ENCODE measurements around the gene ZNF385B. TPM values are rescaled to one million over a fixed set of nuclear protein-coding genes. Genes with fewer than 3 reads are reported as not detected.

The ZNF385B gene
- total and polyA plus RNA-seq, 4 experiments from 2014 or later = not detected

DNA sequence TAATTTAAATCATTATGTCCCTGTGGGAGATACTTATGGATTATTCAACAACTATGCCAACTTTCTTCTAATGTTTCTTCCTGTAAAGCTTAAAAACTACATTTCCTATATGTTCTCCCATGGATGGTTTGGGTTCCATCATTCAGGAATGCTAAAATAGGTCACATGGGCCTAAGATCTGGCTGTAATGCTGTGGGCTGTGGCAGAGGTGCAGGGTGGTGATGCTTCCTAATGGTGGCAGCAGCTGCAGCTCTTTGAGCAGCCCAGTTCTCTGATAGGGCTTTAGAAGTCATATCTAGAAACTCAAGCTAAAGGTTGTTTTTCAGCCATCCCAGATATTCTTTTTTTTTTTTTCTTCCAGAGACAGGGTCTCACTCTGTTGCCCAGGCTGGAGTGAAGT is 266.1 kb downstream of the ZNF385B start:
- Mint-ChIP-seq H3K27ac (no peak overlapping the region), H3K4me3 (no peak overlapping the region), H3K27me3 (no peaks in the 10 kb centered on the region), H3K9me3 (peaks cover 0 to 1% (median 0%) of the 10 kb centered on the region in 8 donors), H3K4me1 (no peaks in the 10 kb centered on the region), H3K36me3 (no peaks in the 10 kb centered on the region)
- Histone ChIP-seq H3K27me3 (ENCODE audit: insufficient read depth, low read length) (no peaks in the 10 kb centered on the region), H3K4me1 (ENCODE audit: insufficient read depth, low read length) (no peaks in the 10 kb centered on the region), H3K9me3 (ENCODE audit: control insufficient read depth in 1 of 2, low read length in 2 of 2) (no peaks in the 10 kb centered on the region), H3K27ac (ENCODE audit: low read depth, low read length) (no peak overlapping the region), H3K4me3 (ENCODE audit: low read length in 2 of 2) (no peak overlapping the region), H3K36me3 (ENCODE audit: insufficient read depth, low read length) (no peaks in the 10 kb centered on the region)
- intact Hi-C loops (cut with micrococcal nuclease) = no loop called here
- POLR2A ChIA-PET (ENCODE audit: partially characterized antibody) = no interaction called here
- DNase-seq = no peak
- CTCF ChIA-PET (ENCODE audit: partially characterized antibody) = no interaction called here

GRCh38 chr2:179594268-179595112 is 266.9 kb downstream of the ZNF385B start:
- no peaks in the 10 kb centered on the region for H3K9me3 ChIP-seq (ENCODE audit: control insufficient read depth in 1 of 2, low read length in 2 of 2)
- H3K4me3 ChIP-seq (ENCODE audit: low read length in 2 of 2) = no peak overlapping the region
- no peak for DNase-seq
- H3K27me3 Mint-ChIP-seq = no peaks in the 10 kb centered on the region
- no peaks in the 10 kb centered on the region for H3K4me1 ChIP-seq (ENCODE audit: insufficient read depth, low read length)
- peaks cover 0 to 1% (median 0%) of the 10 kb centered on the region in 8 donors for H3K9me3 Mint-ChIP-seq
- ChIA-PET CTCF (ENCODE audit: partially characterized antibody) (no interaction called here), POLR2A (ENCODE audit: partially characterized antibody) (no interaction called here)
- H3K36me3 ChIP-seq (ENCODE audit: insufficient read depth, low read length) = no peaks in the 10 kb centered on the region
- no peak overlapping the region for H3K4me3 Mint-ChIP-seq
- intact Hi-C loops (cut with micrococcal nuclease) = no loop called here
- no peak overlapping the region for H3K27ac ChIP-seq (ENCODE audit: low read depth, low read length)
- H3K27me3 ChIP-seq (ENCODE audit: insufficient read depth, low read length) = no peaks in the 10 kb centered on the region
- H3K36me3 Mint-ChIP-seq = no peaks in the 10 kb centered on the region
- no peak overlapping the region for H3K27ac Mint-ChIP-seq
- H3K4me1 Mint-ChIP-seq = no peaks in the 10 kb centered on the region

- intact Hi-C loops (cut with micrococcal nuclease) = no loop called here
- Mint-ChIP-seq H3K27ac (no peak overlapping the region), H3K36me3 (no peaks in the 10 kb centered on the region), H3K4me1 (no peaks in the 10 kb centered on the region), H3K27me3 (no peaks in the 10 kb centered on the region), H3K9me3 (peaks cover 0 to 1% (median 0%) of the 10 kb centered on the region in 8 donors), H3K4me3 (no peak overlapping the region)
- Histone ChIP-seq H3K4me3 (ENCODE audit: low read length in 2 of 2) (no peak overlapping the region), H3K4me1 (ENCODE audit: insufficient read depth, low read length) (no peaks in the 10 kb centered on the region), H3K27me3 (ENCODE audit: insufficient read depth, low read length) (no peaks in the 10 kb centered on the region), H3K36me3 (ENCODE audit: insufficient read depth, low read length) (no peaks in the 10 kb centered on the region), H3K27ac (ENCODE audit: low read depth, low read length) (no peak overlapping the region), H3K9me3 (ENCODE audit: control insufficient read depth in 1 of 2, low read length in 2 of 2) (no peaks in the 10 kb centered on the region)
- ChIA-PET POLR2A (ENCODE audit: partially characterized antibody) (no interaction called here), CTCF (ENCODE audit: partially characterized antibody) (no interaction called here)
- DNase-seq = no peak
These were observed 268.1 kb downstream of the ZNF385B start for GRCh38 chr2:179593323-179593722.

- Histone ChIP-seq H3K4me3 (ENCODE audit: low read length in 2 of 2) (no peak overlapping the region), H3K36me3 (ENCODE audit: insufficient read depth, low read length) (no peaks in the 10 kb centered on the region), H3K9me3 (ENCODE audit: control insufficient read depth in 1 of 2, low read length in 2 of 2) (no peaks in the 10 kb centered on the region), H3K27ac (ENCODE audit: low read depth, low read length) (no peak overlapping the region), H3K27me3 (ENCODE audit: insufficient read depth, low read length) (no peaks in the 10 kb centered on the region), H3K4me1 (ENCODE audit: insufficient read depth, low read length) (no peaks in the 10 kb centered on the region)
- intact Hi-C loops (cut with micrococcal nuclease) = no loop called here
- H3K27ac Mint-ChIP-seq = no peak overlapping the region
- no peaks in the 10 kb centered on the region for H3K36me3 Mint-ChIP-seq
- ChIA-PET CTCF (ENCODE audit: partially characterized antibody) (no interaction called here), POLR2A (ENCODE audit: partially characterized antibody) (no interaction called here)
- no peaks in the 10 kb centered on the region for H3K4me1 Mint-ChIP-seq
- H3K4me3 Mint-ChIP-seq = no peak overlapping the region
- H3K27me3 Mint-ChIP-seq = no peaks in the 10 kb centered on the region
- DNase-seq = no peak
- peaks cover 0 to 1% (median 0%) of the 10 kb centered on the region in 8 donors for H3K9me3 Mint-ChIP-seq
These were observed 269.1 kb downstream of the ZNF385B start for GRCh38 chr2:179592167-179592936.

DNA sequence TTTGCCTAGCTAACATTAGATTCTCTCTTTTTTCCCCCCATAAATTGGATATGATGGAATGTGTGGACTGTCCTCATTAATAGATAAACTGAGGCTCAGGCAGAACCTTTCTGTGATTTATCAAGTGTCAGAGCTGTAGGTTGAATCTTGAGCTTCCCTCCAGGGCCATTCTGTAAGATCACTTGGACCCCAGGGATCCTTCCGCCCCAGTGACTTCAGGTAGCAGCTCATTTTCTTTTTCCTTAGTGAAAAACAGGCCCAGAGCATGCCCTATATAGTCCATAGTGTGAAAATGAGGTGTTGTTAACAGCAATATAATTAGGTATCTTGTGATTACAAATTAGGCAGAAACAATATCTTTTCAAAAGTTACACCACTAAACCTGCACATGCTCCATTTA is 269.7 kb downstream of the ZNF385B start:
- H3K4me1 ChIP-seq (ENCODE audit: insufficient read depth, low read length) = no peaks in the 10 kb centered on the region
- no peaks in the 10 kb centered on the region for H3K27me3 Mint-ChIP-seq
- POLR2A ChIA-PET (ENCODE audit: partially characterized antibody) = no interaction called here

DNA sequence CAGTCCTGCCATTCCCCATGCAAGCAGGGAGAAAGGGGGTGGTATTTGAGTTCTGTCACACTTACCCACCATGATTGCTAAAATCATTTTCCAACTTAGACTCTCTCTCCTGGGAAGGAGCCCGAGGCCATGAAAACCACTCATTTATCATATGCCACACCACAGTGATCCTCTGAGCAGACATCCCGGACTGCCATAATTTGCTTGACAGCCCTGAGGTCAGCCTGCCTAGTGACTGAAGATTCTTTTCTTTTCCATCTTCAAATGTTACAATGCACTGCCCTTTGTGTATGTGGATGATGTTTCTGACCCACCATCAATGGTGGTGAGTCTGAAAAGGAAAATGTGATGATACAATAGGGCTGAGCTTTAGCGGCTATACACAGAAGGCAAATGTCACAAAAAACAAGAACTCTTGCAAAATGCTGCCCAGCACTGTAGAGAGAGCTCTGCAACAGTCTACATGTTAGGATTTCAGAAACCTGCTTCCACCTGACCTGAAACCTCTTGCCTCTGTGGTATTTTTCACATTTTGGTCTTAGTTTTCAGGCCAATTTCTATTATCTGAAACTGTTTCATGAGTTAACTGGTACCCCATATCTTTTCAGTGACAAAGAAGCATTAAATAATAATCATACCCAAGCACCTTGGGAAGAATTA is 272.8 kb downstream of the ZNF385B start:
- Mint-ChIP-seq H3K27ac (no peak overlapping the region), H3K9me3 (peaks cover 0 to 1% (median 0%) of the 10 kb centered on the region in 8 donors), H3K4me3 (no peak overlapping the region), H3K4me1 (no peaks in the 10 kb centered on the region), H3K36me3 (no peaks in the 10 kb centered on the region), H3K27me3 (no peaks in the 10 kb centered on the region)
- Histone ChIP-seq H3K4me3 (ENCODE audit: low read length in 2 of 2) (no peak overlapping the region), H3K36me3 (ENCODE audit: insufficient read depth, low read length) (no peaks in the 10 kb centered on the region), H3K27ac (ENCODE audit: low read depth, low read length) (no peak overlapping the region), H3K4me1 (ENCODE audit: insufficient read depth, low read length) (no peaks in the 10 kb centered on the region), H3K9me3 (ENCODE audit: control insufficient read depth in 1 of 2, low read length in 2 of 2) (no peaks in the 10 kb centered on the region), H3K27me3 (ENCODE audit: insufficient read depth, low read length) (no peaks in the 10 kb centered on the region)
- CTCF ChIA-PET (ENCODE audit: partially characterized antibody) = no interaction called here
- DNase-seq = no peak
- POLR2A ChIA-PET (ENCODE audit: partially characterized antibody) = no interaction called here
- intact Hi-C loops (cut with micrococcal nuclease) = no loop called here

More for the DNA sequence above, 269.7 kb downstream of the ZNF385B start:
- intact Hi-C loops (cut with micrococcal nuclease) = no loop called here
- H3K9me3 Mint-ChIP-seq = peaks cover 0 to 1% (median 0%) of the 10 kb centered on the region in 8 donors
- no peak for DNase-seq
- H3K27me3 ChIP-seq (ENCODE audit: insufficient read depth, low read length) = no peaks in the 10 kb centered on the region
- no peaks in the 10 kb centered on the region for H3K4me1 Mint-ChIP-seq
- no peak overlapping the region for H3K27ac ChIP-seq (ENCODE audit: low read depth, low read length)
- CTCF ChIA-PET (ENCODE audit: partially characterized antibody) = no interaction called here
- no peak overlapping the region for H3K4me3 ChIP-seq (ENCODE audit: low read length in 2 of 2)
- no peaks in the 10 kb centered on the region for H3K9me3 ChIP-seq (ENCODE audit: control insufficient read depth in 1 of 2, low read length in 2 of 2)
- H3K36me3 ChIP-seq (ENCODE audit: insufficient read depth, low read length) = no peaks in the 10 kb centered on the region
- H3K27ac Mint-ChIP-seq = no peak overlapping the region
- no peaks in the 10 kb centered on the region for H3K36me3 Mint-ChIP-seq
- H3K4me3 Mint-ChIP-seq = no peak overlapping the region

- H3K4me3 ChIP-seq (ENCODE audit: low read length in 2 of 2) = no peak overlapping the region
- intact Hi-C loops (cut with micrococcal nuclease) = no loop called here
- no peak for DNase-seq
- H3K4me3 Mint-ChIP-seq = no peak overlapping the region
- POLR2A ChIA-PET (ENCODE audit: partially characterized antibody) = no interaction called here
- no peak overlapping the region for H3K27ac Mint-ChIP-seq
- H3K36me3 Mint-ChIP-seq = no peaks in the 10 kb centered on the region
- CTCF ChIA-PET (ENCODE audit: partially characterized antibody) = no interaction called here
- no peaks in the 10 kb centered on the region for H3K36me3 ChIP-seq (ENCODE audit: insufficient read depth, low read length)
- H3K4me1 Mint-ChIP-seq = no peaks in the 10 kb centered on the region
- peaks cover 0 to 3% (median 0%) of the 10 kb centered on the region in 8 donors for H3K9me3 Mint-ChIP-seq
- no peaks in the 10 kb centered on the region for H3K4me1 ChIP-seq (ENCODE audit: insufficient read depth, low read length)
- H3K27me3 ChIP-seq (ENCODE audit: insufficient read depth, low read length) = no peaks in the 10 kb centered on the region
- no peaks in the 10 kb centered on the region for H3K27me3 Mint-ChIP-seq
- H3K9me3 ChIP-seq (ENCODE audit: control insufficient read depth in 1 of 2, low read length in 2 of 2) = no peaks in the 10 kb centered on the region
- no peak overlapping the region for H3K27ac ChIP-seq (ENCODE audit: low read depth, low read length)
These were observed 276.7 kb downstream of the ZNF385B start for GRCh38 chr2:179584760-179585159.

Data from CD4-positive, alpha-beta memory T cell (primary cell).